Omental fat pad (tissue), 4 donors: ENCODE data around the gene ATF3. TPM values are rescaled to one million over a fixed set of nuclear protein-coding genes. Genes with fewer than 3 reads are reported as not detected.

Experiments
- ATAC-seq: fragments of 150-250 bp; one replicate; pipeline ENCODE4 v1.9.1; 2016; ENCODE audit warnings: mild to moderate bottlenecking, moderate library complexity; ENCODE audit not compliant: low FRiP score
- DNase-seq: peaks from one replicate; pipeline ENCODE4 v3.0.0-alpha.2; 2019; ENCODE audit warnings: low spot score
- CTCF ChIP-seq, 3 donors: fragments of 450-650 bp; IDR thresholded peaks; one replicate each; pipeline ENCODE4 v1.5.1; 2016 to 2017; ENCODE audit warnings: antibody characterized with exemption in 3 of 3, mild to moderate bottlenecking in 3 of 3, moderate library complexity in 2 of 3
- total RNA-seq, 4 donors: library from RNA; depleted of rRNA; stranded (reverse); fragments of >200 nt; gene quantifications; one replicate each; pipeline ENCODE4 v1.1.0, GENCODE V29; 2016

The ATF3 gene
- total RNA-seq, 4 donors from 2014 or later: 41.5 to 229 (median 77.5) TPM

- TF ChIP-seq CTCF (IDR thresholded peaks at IDR 0.05): no peak
- DNase-seq: no peak
- no peak for ATAC-seq
Observed at GRCh38 chr1:212621043-212621948, 12.7 kb downstream of the ATF3 start.

- no peak for TF ChIP-seq CTCF (IDR thresholded peaks at IDR 0.05)
- ATAC-seq: peak; percentile 35
Observed at GRCh38 chr1:212621949-212622305, 13.4 kb downstream of the ATF3 start.

GRCh38 chr1:212622467-212622866 lies 13.9 kb downstream of the ATF3 start:
- TF ChIP-seq CTCF (IDR thresholded peaks at IDR 0.05): no peak
- DNase-seq: no peak
- ATAC-seq: no peak

More at GRCh38 chr1:212621949-212622305, 13.4 kb downstream of the ATF3 start:
- no peak for DNase-seq

- TF ChIP-seq CTCF (IDR thresholded peaks at IDR 0.05): no peak
- no peak for DNase-seq
- no peak for ATAC-seq
Observed at GRCh38 chr1:212622906-212623305, 14.3 kb downstream of the ATF3 start.

- no peak for ATAC-seq
- no peak for DNase-seq
- TF ChIP-seq CTCF (IDR thresholded peaks at IDR 0.05): no peak
Observed at GRCh38 chr1:212623603-212624002, 15.0 kb downstream of the ATF3 start.

GRCh38 chr1:212624976-212625501 lies 16.5 kb downstream of the ATF3 start:
- no peak for DNase-seq
- TF ChIP-seq CTCF (IDR thresholded peaks at IDR 0.05): no peak
- no peak for ATAC-seq
